ENCODE measurements around the gene HEG1.

- no peak for TF ChIP-seq CTCF (IDR thresholded peaks at IDR 0.05; ENCODE audit: low read length)
- TF ChIP-seq EZH2 (optimal IDR thresholded peaks at IDR 0.05; ENCODE audit: low read depth, low read length) = no peak
- no peak for TF ChIP-seq EZH2phosphoT487 (IDR thresholded peaks at IDR 0.05; ENCODE audit: low read length)
These were observed 58.2 kb downstream of the HEG1 start for GRCh38 chr3:124997303-124998246.
